K562 (cell line): Measurements from ENCODE around the gene SLC2A14. TPM values are rescaled to one million over a fixed set of nuclear protein-coding genes. Genes with fewer than 3 reads are reported as not detected.

ENCODE experiments used
- FOXA3 ChIP-seq, 2 experiments: fragments of 450-650 bp in 1 of 2; sonication (generic) in 1 of 2; formaldehyde crosslinking; IDR thresholded peaks in 1 of 2; conservative IDR thresholded peaks in 1 of 2; 2 replicates each; pipeline versions ENCODE4 v1.4.0 to v1.8.0; 2020 to 2022; ENCODE audit warnings: mild to moderate bottlenecking in 2 of 2, missing genetic modification reagents in 1 of 2
- HCFC1 ChIP-seq: IDR thresholded peaks from 2 replicates; pipeline ENCODE4 v1.6.1; 2012; ENCODE audit warnings: low read depth, low read length, improper control_type of control experiment
- NFE2L1 ChIP-seq: fragments of 450-650 bp; IDR thresholded peaks from 2 replicates; pipeline ENCODE4 v1.6.1; 2016; ENCODE audit warnings: missing genetic modification characterization, low read depth, mild to moderate bottlenecking, missing compliant biosample characterization, moderate library complexity, borderline replicate concordance
- polyA plus RNA-seq, 8 experiments: library from polyadenylated mRNA; depleted of rRNA in 4 of 8; stranded (reverse) in 5 of 8; unstranded in 3 of 8; fragments of >200 nt; fragmentation: Nextera tagmentation in 2 of 8; fragmentation: Illumina TruSeq in 1 of 8; extraction: Ambion mirVana in 2 of 8; extraction: Trizol in 1 of 8; gene quantifications; 2 replicates each; pipeline versions ENCODE4 v1.2.1 to v1.2.3, GENCODE V29; 2011 to 2014; ENCODE audit warnings: inconsistent platforms in 1 of 8, missing spikeins in 1 of 8
- total RNA-seq, 7 experiments: library from RNA; depleted of rRNA in 6 of 7; stranded (reverse); fragments of >200 nt in 6 of 7; fragmentation: Illumina TruSeq in 2 of 7; extraction: Trizol in 2 of 7; gene quantifications; 2 replicates each; pipeline versions ENCODE4 v1.2.1 to v1.2.3, GENCODE V29; 2011 to 2021; ENCODE audit warnings: low replicate concordance in 1 of 7
- TF ChIP-seq, protein P1 (sequence below): fragments of 450-650 bp; IDR thresholded peaks from 2 replicates; pipeline ENCODE4 v1.6.1; 2017; ENCODE audit warnings: mild to moderate bottlenecking, moderate library complexity
- TF ChIP-seq, protein P2 (sequence below): fragments of 150-350 bp; IDR thresholded peaks from 2 replicates; pipeline ENCODE4 v1.6.1; 2014; ENCODE audit warnings: low read depth, mild to moderate bottlenecking, low read length, borderline replicate concordance
- TF ChIP-seq, protein P3 (sequence below), 2 experiments: fragments of 150-350 bp in 1 of 2; IDR thresholded peaks; 2 replicates each; pipeline ENCODE4 v1.6.1; 2012 to 2016; ENCODE audit warnings: low read depth in 2 of 2, low read length in 2 of 2, mild to moderate bottlenecking in 1 of 2, moderate library complexity in 1 of 2

SLC2A14 gene
- total and polyA plus RNA-seq, 9 of the 15 experiments (the other 6 are each of a cell fraction or from before 2014, with no cell fraction given) = 0.13 to 8.9 (median 4.8) TPM; not detected in 1

DNA sequence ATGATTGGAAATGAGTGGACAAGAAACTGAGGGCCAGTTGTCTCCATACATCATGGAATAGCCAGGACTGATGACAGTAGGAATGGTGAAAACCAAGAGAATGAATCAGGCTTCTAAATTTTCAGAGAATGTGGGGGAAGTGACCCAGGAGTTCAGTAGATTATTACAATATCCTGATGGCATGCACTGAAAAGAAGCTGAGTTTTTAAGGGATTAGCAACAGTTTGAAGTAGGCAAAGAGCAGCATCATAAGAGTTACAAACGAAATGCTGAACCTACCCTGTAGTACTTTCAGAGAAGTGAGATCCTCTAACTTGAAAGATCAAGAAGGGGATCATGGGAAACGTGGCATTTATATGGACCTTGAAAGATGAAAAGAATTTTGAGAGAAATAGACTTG lies 13.2 kb downstream of the SLC2A14 start (continued):
- TF ChIP-seq FOXA3 (CRISPR knock-in tag; conservative IDR thresholded peaks at IDR 0.05 in 1 of 2, IDR thresholded peaks at IDR 0.05 in 1 of 2) = no peak
- TF ChIP-seq NFE2L1 (tag) = no peak
- TF ChIP-seq, protein P1, sequence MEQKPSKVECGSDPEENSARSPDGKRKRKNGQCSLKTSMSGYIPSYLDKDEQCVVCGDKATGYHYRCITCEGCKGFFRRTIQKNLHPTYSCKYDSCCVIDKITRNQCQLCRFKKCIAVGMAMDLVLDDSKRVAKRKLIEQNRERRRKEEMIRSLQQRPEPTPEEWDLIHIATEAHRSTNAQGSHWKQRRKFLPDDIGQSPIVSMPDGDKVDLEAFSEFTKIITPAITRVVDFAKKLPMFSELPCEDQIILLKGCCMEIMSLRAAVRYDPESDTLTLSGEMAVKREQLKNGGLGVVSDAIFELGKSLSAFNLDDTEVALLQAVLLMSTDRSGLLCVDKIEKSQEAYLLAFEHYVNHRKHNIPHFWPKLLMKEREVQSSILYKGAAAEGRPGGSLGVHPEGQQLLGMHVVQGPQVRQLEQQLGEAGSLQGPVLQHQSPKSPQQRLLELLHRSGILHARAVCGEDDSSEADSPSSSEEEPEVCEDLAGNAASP = no peak
- TF ChIP-seq, protein P2, sequence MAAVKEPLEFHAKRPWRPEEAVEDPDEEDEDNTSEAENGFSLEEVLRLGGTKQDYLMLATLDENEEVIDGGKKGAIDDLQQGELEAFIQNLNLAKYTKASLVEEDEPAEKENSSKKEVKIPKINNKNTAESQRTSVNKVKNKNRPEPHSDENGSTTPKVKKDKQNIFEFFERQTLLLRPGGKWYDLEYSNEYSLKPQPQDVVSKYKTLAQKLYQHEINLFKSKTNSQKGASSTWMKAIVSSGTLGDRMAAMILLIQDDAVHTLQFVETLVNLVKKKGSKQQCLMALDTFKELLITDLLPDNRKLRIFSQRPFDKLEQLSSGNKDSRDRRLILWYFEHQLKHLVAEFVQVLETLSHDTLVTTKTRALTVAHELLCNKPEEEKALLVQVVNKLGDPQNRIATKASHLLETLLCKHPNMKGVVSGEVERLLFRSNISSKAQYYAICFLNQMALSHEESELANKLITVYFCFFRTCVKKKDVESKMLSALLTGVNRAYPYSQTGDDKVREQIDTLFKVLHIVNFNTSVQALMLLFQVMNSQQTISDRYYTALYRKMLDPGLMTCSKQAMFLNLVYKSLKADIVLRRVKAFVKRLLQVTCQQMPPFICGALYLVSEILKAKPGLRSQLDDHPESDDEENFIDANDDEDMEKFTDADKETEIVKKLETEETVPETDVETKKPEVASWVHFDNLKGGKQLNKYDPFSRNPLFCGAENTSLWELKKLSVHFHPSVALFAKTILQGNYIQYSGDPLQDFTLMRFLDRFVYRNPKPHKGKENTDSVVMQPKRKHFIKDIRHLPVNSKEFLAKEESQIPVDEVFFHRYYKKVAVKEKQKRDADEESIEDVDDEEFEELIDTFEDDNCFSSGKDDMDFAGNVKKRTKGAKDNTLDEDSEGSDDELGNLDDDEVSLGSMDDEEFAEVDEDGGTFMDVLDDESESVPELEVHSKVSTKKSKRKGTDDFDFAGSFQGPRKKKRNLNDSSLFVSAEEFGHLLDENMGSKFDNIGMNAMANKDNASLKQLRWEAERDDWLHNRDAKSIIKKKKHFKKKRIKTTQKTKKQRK = no peak
- TF ChIP-seq HCFC1 = no peak
- TF ChIP-seq, protein P3, sequence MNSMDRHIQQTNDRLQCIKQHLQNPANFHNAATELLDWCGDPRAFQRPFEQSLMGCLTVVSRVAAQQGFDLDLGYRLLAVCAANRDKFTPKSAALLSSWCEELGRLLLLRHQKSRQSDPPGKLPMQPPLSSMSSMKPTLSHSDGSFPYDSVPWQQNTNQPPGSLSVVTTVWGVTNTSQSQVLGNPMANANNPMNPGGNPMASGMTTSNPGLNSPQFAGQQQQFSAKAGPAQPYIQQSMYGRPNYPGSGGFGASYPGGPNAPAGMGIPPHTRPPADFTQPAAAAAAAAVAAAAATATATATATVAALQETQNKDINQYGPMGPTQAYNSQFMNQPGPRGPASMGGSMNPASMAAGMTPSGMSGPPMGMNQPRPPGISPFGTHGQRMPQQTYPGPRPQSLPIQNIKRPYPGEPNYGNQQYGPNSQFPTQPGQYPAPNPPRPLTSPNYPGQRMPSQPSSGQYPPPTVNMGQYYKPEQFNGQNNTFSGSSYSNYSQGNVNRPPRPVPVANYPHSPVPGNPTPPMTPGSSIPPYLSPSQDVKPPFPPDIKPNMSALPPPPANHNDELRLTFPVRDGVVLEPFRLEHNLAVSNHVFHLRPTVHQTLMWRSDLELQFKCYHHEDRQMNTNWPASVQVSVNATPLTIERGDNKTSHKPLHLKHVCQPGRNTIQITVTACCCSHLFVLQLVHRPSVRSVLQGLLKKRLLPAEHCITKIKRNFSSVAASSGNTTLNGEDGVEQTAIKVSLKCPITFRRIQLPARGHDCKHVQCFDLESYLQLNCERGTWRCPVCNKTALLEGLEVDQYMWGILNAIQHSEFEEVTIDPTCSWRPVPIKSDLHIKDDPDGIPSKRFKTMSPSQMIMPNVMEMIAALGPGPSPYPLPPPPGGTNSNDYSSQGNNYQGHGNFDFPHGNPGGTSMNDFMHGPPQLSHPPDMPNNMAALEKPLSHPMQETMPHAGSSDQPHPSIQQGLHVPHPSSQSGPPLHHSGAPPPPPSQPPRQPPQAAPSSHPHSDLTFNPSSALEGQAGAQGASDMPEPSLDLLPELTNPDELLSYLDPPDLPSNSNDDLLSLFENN (IDR thresholded peaks at IDR 0.05; ENCODE audit: low read depth in 2 of 2, low read length in 2 of 2) = no peak
